Adrenal gland (tissue), 12 donors: ENCODE results near the gene CLEC16A. TPM values are rescaled to one million over a fixed set of nuclear protein-coding genes. Genes with fewer than 3 reads are reported as not detected.
"Not testable (repeated sequence)": the region's sequence is repeated elsewhere in the genome, so short reads cannot be mapped to it uniquely, and the experiment has no call there.

Experiments used
- DNase-seq, 7 donors: peaks; one replicate each; pipeline ENCODE4 v3.0.0-alpha.2; 2019 to 2020
- H3K27ac ChIP-seq, 5 donors: fragments of 200-600 bp; sonication (generic) in 4 of 5; 1 replicate in 3 of 5; 2 replicates in 2 of 5; pipeline versions ENCODE4 v1.5.1 to v1.8.0; 2016 to 2020; ENCODE audit warnings: mild to moderate bottlenecking in 1 of 5
- H3K27me3 ChIP-seq: fragments of 200-600 bp; 2 replicates; pipeline ENCODE4 v1.8.0; 2021
- H3K36me3 ChIP-seq, 2 donors: fragments of 200-600 bp; replicated peaks in 1 of 2; 1 replicate in 1 of 2; 2 replicates in 1 of 2; pipeline versions ENCODE4 v1.5.1 to v1.8.0; 2018 to 2022
- H3K4me1 ChIP-seq, 2 donors: fragments of 200-600 bp; replicated peaks in 1 of 2; 1 replicate in 1 of 2; 2 replicates in 1 of 2; pipeline versions ENCODE4 v1.5.1 to v1.8.0; 2018 to 2021
- H3K4me3 ChIP-seq, 4 donors: fragments of 200-600 bp; sonication (generic) in 3 of 4; one replicate each; pipeline ENCODE4 v1.5.1; 2016 to 2018
- H3K9me3 ChIP-seq, 3 donors: fragments of 200-600 bp; sonication (generic) in 1 of 3; replicated peaks in 1 of 3; 1 replicate in 2 of 3; 2 replicates in 1 of 3; pipeline versions ENCODE4 v1.5.1 to v1.8.0; 2016 to 2021
- POLR2A ChIP-seq, 2 donors: fragments of 450-650 bp; IDR thresholded peaks; one replicate each; pipeline ENCODE4 v1.6.1; 2017; ENCODE audit warnings: antibody characterized with exemption in 2 of 2, mild to moderate bottlenecking in 2 of 2, moderate library complexity in 1 of 2
- WGBS, 4 donors: extraction: QIAGEN DNeasy Blood & Tissue Kit in 2 of 4; methylation state at CpG; one replicate each; pipeline versions ENCODE4 v1.1.5 to v1.1.7; 2013 to 2017; 5-methylcytosine and 5-hydroxymethylcytosine counted together
- intact Hi-C, 2 donors: fragments of 100-400 bp; cut with DNase I; formaldehyde crosslinking; loops; one replicate each; pipeline versions ENCODE4 v1.14.1 to v1.15.0; 2022 to 2023
- polyA plus RNA-seq, 3 donors: library from polyadenylated mRNA; stranded (reverse); fragments of 200-250 nt in 2 of 3; fragments of 350-450 nt in 1 of 3; fragmentation: Illumina TruSeq in 1 of 3; extraction: RNeasy Lipid Tissue Mini Kit (QIAGEN cat#74804) in 1 of 3; gene quantifications; one replicate each; pipeline ENCODE4 v1.2.3, GENCODE V29; 2013 to 2014
- total RNA-seq, 9 donors: library from RNA; depleted of rRNA in 4 of 9; stranded (reverse); fragments of >200 nt in 4 of 9; fragments of 120-200 nt in 1 of 9; fragmentation: NEBNext Ultra II Directional in 1 of 9; extraction: Animal tissue kit (Norgen Biotek cat#: 25700) in 1 of 9; gene quantifications; one replicate each; pipeline versions ENCODE4 v1.1.0 to v1.2.4, GENCODE V29; 2013 to 2023
- TF ChIP-seq, protein P1 (sequence below), 6 experiments: fragments of 450-650 bp in 4 of 6; fragments of 200-600 bp in 2 of 6; sonication (generic) in 1 of 6; IDR thresholded peaks; 1 replicate in 5 of 6; 2 replicates in 1 of 6; pipeline versions ENCODE4 v1.5.1 to v1.8.0; 2016 to 2021; ENCODE audit warnings: antibody characterized with exemption in 6 of 6, mild to moderate bottlenecking in 2 of 6, moderate library complexity in 1 of 6
- donor health status: healthy with polysubstance abuse.
- donor health status: Bipolar disorder and iron deficiency.
- donor health status: DM: yes; HTN: yes; CAD: no.
- donor health status: DM: no; HTN: no; CAD: no.
- donor health status: DM: no; HTN: no; CAD: no.
- donor health status: DM: yes; HTN: yes; CAD: no.

Gene CLEC16A
- total and polyA plus RNA-seq, 12 donors, result 14.0 to 37.2 (median 27.6) TPM

DNA sequence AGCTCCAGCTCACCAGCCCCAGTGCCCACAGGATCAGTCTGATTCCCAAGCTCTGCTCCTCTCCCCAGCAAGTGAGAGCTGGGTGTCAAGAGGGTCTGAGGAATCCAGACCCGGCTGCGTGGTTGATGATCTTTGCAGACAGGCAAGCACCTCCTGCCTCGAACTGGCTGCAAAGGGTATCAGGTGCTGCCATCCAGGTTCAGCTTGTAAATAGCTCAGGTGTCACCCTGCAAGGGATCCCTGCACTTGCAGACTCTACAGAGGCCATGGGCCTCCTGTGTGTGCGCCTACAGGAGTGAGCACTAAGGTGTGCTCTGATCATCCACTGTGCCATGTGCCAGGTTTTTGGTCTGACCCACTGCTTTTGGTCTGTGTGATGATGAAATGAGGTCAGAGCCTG lies 18.3 kb upstream of the CLEC16A start:
- 53 to 100% (median 77%) methylated on average over 1 to 4 of the region's 4 CpGs for WGBS, 4 donors
- intact Hi-C loops, result loop anchor here in 1 of 2 donors (10.0 kb wide), 1 partner anchor 411 kb away; no protein-coding TSS in a partner anchor
- H3K36me3 ChIP-seq, result peaks cover 0 to 47% of the 10 kb centered on the region in 2 donors

DNA sequence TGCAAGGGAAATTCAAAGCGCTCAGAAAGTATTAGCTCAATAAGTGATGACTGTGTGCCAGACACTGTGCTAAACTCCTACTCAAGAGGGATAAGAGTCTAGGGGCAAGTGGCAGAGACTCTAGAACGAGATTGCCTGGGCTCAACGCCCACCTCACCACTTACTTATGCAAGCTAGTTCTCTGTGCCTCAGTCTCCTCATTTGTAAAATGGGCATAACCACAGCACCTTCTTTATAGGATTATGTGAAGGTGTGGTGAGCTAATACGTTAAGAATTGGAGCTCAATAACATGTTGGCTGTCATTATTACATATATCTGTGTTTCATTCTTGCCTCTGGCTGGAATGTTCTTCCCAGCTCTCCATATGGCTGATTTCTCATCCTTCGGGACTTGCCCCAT lies 17.5 kb upstream of the CLEC16A start:
- WGBS, 4 donors, result 90 to 96% (median 94%) methylated on average over 5 of the region's 5 CpGs
- Histone ChIP-seq H3K27ac (no peak overlapping the region), H3K4me1 (peaks cover 42 to 49% of the 10 kb centered on the region in 2 donors), H3K9me3 (no peaks in the 10 kb centered on the region), H3K27me3 (no peaks in the 10 kb centered on the region), H3K4me3 (no peak overlapping the region), H3K36me3 (peaks cover 0 to 47% of the 10 kb centered on the region in 2 donors)
- intact Hi-C loops, result loop anchor here in 1 of 2 donors (10.0 kb wide), 1 partner anchor 412 kb away; no protein-coding TSS in a partner anchor
- TF ChIP-seq POLR2A (IDR thresholded peaks at IDR 0.05), result no peak
- TF ChIP-seq, protein P1, sequence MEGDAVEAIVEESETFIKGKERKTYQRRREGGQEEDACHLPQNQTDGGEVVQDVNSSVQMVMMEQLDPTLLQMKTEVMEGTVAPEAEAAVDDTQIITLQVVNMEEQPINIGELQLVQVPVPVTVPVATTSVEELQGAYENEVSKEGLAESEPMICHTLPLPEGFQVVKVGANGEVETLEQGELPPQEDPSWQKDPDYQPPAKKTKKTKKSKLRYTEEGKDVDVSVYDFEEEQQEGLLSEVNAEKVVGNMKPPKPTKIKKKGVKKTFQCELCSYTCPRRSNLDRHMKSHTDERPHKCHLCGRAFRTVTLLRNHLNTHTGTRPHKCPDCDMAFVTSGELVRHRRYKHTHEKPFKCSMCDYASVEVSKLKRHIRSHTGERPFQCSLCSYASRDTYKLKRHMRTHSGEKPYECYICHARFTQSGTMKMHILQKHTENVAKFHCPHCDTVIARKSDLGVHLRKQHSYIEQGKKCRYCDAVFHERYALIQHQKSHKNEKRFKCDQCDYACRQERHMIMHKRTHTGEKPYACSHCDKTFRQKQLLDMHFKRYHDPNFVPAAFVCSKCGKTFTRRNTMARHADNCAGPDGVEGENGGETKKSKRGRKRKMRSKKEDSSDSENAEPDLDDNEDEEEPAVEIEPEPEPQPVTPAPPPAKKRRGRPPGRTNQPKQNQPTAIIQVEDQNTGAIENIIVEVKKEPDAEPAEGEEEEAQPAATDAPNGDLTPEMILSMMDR (IDR thresholded peaks at IDR 0.05), result no peak
- DNase-seq, result no peak

More for the DNA sequence above, 18.3 kb upstream of the CLEC16A start:
- Histone ChIP-seq H3K9me3 (no peaks in the 10 kb centered on the region), H3K27me3 (no peaks in the 10 kb centered on the region), H3K4me3 (no peak overlapping the region), H3K4me1 (peaks cover 49 to 50% of the 10 kb centered on the region in 2 donors), H3K27ac (peak overlapping the region in 1 of 5 donors; percentile 13)
- DNase-seq, result no peak
- no peak for TF ChIP-seq POLR2A (IDR thresholded peaks at IDR 0.05)
- TF ChIP-seq, protein P1 (IDR thresholded peaks at IDR 0.05), result no peak

DNA sequence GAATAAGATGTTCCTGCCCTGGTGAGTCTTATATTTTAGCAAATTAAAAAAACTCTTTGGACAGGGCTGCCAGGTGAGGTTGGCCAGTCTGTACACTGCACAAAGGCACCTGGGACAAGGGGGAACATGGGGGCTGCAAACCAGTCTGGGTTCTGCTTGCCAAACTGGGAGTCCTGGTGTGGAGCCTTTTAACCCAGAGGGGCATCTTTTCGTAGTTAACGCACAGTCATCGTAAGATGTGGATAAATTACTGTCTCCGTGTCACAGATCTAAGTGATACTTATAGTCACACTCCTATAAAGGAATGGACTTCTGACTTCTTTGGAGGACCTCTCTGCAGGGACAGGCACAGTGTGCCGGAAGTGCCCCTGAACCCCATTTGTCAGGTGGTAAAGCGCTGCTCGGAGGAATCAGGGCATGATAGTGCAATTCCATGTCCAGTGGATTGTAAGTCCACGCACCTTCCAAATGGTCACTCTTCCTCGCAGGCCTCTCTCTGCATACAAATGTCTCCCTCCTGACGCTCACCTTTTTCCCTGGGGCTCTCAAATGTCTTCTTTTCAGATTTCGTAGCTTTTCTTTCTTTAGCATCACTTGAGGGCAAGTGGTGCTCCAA lies 16.8 kb upstream of the CLEC16A start:
- 92 to 96% (median 95%) methylated on average over 11 of the region's 11 CpGs for WGBS, 4 donors
- Histone ChIP-seq H3K27me3 (no peaks in the 10 kb centered on the region), H3K4me1 (peaks cover 34 to 42% of the 10 kb centered on the region in 2 donors), H3K4me3 (no peak overlapping the region), H3K27ac (no peak overlapping the region), H3K36me3 (peaks cover 0 to 50% of the 10 kb centered on the region in 2 donors), H3K9me3 (no peaks in the 10 kb centered on the region)
- no peak for TF ChIP-seq POLR2A (IDR thresholded peaks at IDR 0.05)
- TF ChIP-seq, protein P1 (IDR thresholded peaks at IDR 0.05), result no peak
- intact Hi-C loops, result loop anchor here in 1 of 2 donors (10.0 kb wide), 1 partner anchor 413 kb away; no protein-coding TSS in a partner anchor
- no peak for DNase-seq

DNA sequence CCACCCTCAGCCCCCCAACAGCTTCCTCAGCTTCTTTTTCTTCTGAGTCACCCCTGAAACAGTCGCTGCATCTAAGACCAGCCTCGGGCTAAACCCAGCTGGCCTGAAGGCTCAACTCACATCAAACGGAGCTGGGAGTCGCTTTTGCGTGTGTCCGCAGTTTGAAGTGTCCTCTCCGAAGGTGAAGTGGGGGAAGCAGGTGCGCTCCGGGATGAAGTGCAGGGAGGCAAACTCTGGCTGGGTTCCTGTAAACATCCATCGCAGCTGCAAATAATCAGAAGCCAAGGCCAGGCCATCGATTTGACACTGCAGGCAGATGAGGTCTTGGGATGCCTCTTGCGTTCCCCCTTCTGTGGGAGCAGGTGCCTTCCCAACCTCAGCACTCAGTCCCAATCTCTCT lies 15.3 kb upstream of the CLEC16A start:
- H3K9me3 ChIP-seq, H3K27me3 ChIP-seq, DNase-seq, H3K4me3 ChIP-seq: not testable (repeated sequence)
- peaks cover 0 to 61% of the 10 kb centered on the region in 2 donors for H3K36me3 ChIP-seq
- intact Hi-C loops, result loop anchor here in 1 of 2 donors (10.0 kb wide), 1 partner anchor 414 kb away; no protein-coding TSS in a partner anchor
- H3K27ac ChIP-seq, result peak overlapping the region in 3 of 5 donors; percentile 26 to 76 (median 69)
- peaks cover 27 to 49% of the 10 kb centered on the region in 2 donors for H3K4me1 ChIP-seq
- WGBS, 4 donors, result 63 to 81% (median 73%) methylated on average over 11 to 12 of the region's 12 CpGs
